Measurements from ENCODE around the gene TMEM203. TPM values are rescaled to one million over a fixed set of nuclear protein-coding genes. Genes with fewer than 3 reads are reported as not detected.

Gene TMEM203
- polyA plus RNA-seq, 1 donor (not counting 4 experiments of a cell fraction or from before 2014, with no cell fraction given), result 29.2 TPM

- DNase-seq (ENCODE audit: low read depth, low spot score), result no peak
These were observed 2.5 kb downstream of the TMEM203 start for GRCh38 chr9:137202966-137203365.

DNA sequence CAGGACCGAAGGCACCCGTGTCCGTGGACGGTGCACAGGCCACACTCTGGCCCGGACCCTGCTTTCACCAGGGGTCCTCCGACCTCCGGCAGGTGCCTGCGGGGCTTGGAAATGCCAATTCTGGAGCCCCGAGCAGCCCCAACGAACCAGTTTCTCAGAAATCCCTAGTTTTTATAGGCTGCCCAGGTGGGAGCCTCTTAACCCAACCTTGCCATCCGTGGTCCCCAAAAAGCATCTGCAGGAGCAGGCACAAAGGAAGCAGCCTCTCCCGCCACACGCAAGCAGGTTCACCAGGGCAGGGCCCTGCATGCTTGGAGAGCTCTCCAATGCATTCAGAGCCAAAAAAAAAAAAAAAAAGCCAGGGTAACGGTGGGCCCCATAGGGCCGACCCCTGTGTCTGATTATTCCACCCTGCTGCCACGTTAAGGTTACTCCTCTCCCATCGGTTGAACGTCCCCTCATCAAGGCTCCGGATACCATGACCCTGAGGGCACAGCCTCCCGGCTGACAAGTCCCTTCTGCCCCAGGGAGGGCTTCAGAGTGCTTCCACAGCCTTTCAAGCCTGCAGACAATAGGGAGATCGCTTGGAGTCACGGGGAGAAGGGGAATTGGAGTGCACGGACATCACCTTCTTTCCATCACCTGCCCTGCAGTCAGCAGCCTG lies 4.1 kb downstream of the TMEM203 start:
- Histone ChIP-seq H3K27me3 (ENCODE audit: control insufficient read depth, extremely low read depth, insufficient read depth, low read length) (no peaks in the 10 kb centered on the region), H3K9me1 (ENCODE audit: control insufficient read depth, extremely low read depth, insufficient read depth, low read length) (no peaks in the 10 kb centered on the region), H3K4me1 (ENCODE audit: control insufficient read depth, extremely low read depth, insufficient read depth, low read length) (peaks cover 39% of the 10 kb centered on the region), H2AFZ (ENCODE audit: control insufficient read depth, low read length) (peak overlapping the region; percentile 71), H3K9me3 (ENCODE audit: control insufficient read depth, low read depth, low read length) (no peaks in the 10 kb centered on the region), H3K36me3 (ENCODE audit: control insufficient read depth in 2 of 2, extremely low read depth in 1 of 2, insufficient read depth in 2 of 2, low read length in 2 of 2) (no peaks in the 10 kb centered on the region), H3K27ac (ENCODE audit: control insufficient read depth, insufficient read depth, low read length) (peak overlapping the region; percentile 47), H3K4me2 (ENCODE audit: control insufficient read depth, extremely low read depth, insufficient read depth, low read depth, low read length) (peak overlapping the region; percentile 93), H3K79me2 (ENCODE audit: control insufficient read depth, insufficient read depth, low read length) (peaks cover 41% of the 10 kb centered on the region), H4K20me1 (ENCODE audit: control insufficient read depth, extremely low read depth, insufficient read depth, low read length) (peaks cover 2% of the 10 kb centered on the region), H3K9ac (ENCODE audit: control insufficient read depth, extremely low read depth, insufficient read depth, low read length) (peak overlapping the region; percentile 77), H3K4me3 (ENCODE audit: control insufficient read depth in 2 of 3, extremely low read depth in 1 of 3, insufficient read depth in 2 of 3, low read depth in 1 of 3, low read length in 3 of 3) (peak overlapping the region; percentile 64 to 81 (median 71))
- no peak for FAIRE-seq
- no peak for DNase-seq (ENCODE audit: low read depth, low spot score)
- dilution Hi-C loops (cut with MboI; ENCODE audit: extremely low pct_ligation_motif_present, low sequenced_read_pairs), result no loop called here
- TF ChIP-seq EZH2 (IDR thresholded peaks at IDR 0.05; ENCODE audit: low read length) (no peak), CTCF (optimal IDR thresholded peaks at IDR 0.05 in 1 of 3, IDR thresholded peaks at IDR 0.05 in 1 of 3, conservative IDR thresholded peaks at IDR 0.05 in 1 of 3; ENCODE audit: extremely low read depth in 1 of 3, insufficient read depth in 2 of 3, low read length in 3 of 3) (no peak)

More at GRCh38 chr9:137202966-137203365, 2.5 kb downstream of the TMEM203 start:
- TF ChIP-seq EZH2 (IDR thresholded peaks at IDR 0.05; ENCODE audit: low read length) (no peak), CTCF (optimal IDR thresholded peaks at IDR 0.05 in 1 of 3, IDR thresholded peaks at IDR 0.05 in 1 of 3, conservative IDR thresholded peaks at IDR 0.05 in 1 of 3; ENCODE audit: extremely low read depth in 1 of 3, insufficient read depth in 2 of 3, low read length in 3 of 3) (no peak)
- FAIRE-seq, result no peak
- Histone ChIP-seq H3K4me2 (ENCODE audit: control insufficient read depth, extremely low read depth, insufficient read depth, low read depth, low read length) (no peak overlapping the region), H3K27ac (ENCODE audit: control insufficient read depth, insufficient read depth, low read length) (no peak overlapping the region), H3K36me3 (ENCODE audit: control insufficient read depth in 2 of 2, extremely low read depth in 1 of 2, insufficient read depth in 2 of 2, low read length in 2 of 2) (peaks cover 0 to 3% of the 10 kb centered on the region in 2 experiments), H3K9ac (ENCODE audit: control insufficient read depth, extremely low read depth, insufficient read depth, low read length) (no peak overlapping the region), H3K4me3 (ENCODE audit: control insufficient read depth in 2 of 3, extremely low read depth in 1 of 3, insufficient read depth in 2 of 3, low read depth in 1 of 3, low read length in 3 of 3) (no peak overlapping the region), H4K20me1 (ENCODE audit: control insufficient read depth, extremely low read depth, insufficient read depth, low read length) (no peaks in the 10 kb centered on the region), H3K9me1 (ENCODE audit: control insufficient read depth, extremely low read depth, insufficient read depth, low read length) (no peaks in the 10 kb centered on the region), H3K27me3 (ENCODE audit: control insufficient read depth, extremely low read depth, insufficient read depth, low read length) (no peaks in the 10 kb centered on the region), H3K4me1 (ENCODE audit: control insufficient read depth, extremely low read depth, insufficient read depth, low read length) (peaks cover 42% of the 10 kb centered on the region), H3K79me2 (ENCODE audit: control insufficient read depth, insufficient read depth, low read length) (peaks cover 53% of the 10 kb centered on the region), H2AFZ (ENCODE audit: control insufficient read depth, low read length) (no peak overlapping the region), H3K9me3 (ENCODE audit: control insufficient read depth, low read depth, low read length) (no peaks in the 10 kb centered on the region)
- dilution Hi-C loops (cut with MboI; ENCODE audit: extremely low pct_ligation_motif_present, low sequenced_read_pairs), result no loop called here

Measured in keratinocyte (primary cell).